GM12872 (cell line): ENCODE results near the gene NCAPG2.

ENCODE experiments used
- TF ChIP-seq, protein P1 (sequence below): IDR thresholded peaks from 3 replicates; pipeline ENCODE4 v1.5.1; 2011; ENCODE audit warnings: low read depth, mild to moderate bottlenecking, low read length, moderate library complexity; ENCODE audit not compliant: insufficient read depth

NCAPG2 gene

GRCh38 chr7:158587162-158588084 is 117.2 kb downstream of the NCAPG2 start, which contains the start of gene PTPRN2:
PTPRN2 (minus strand) TSS chr7:158587823.
- TF ChIP-seq, protein P1, sequence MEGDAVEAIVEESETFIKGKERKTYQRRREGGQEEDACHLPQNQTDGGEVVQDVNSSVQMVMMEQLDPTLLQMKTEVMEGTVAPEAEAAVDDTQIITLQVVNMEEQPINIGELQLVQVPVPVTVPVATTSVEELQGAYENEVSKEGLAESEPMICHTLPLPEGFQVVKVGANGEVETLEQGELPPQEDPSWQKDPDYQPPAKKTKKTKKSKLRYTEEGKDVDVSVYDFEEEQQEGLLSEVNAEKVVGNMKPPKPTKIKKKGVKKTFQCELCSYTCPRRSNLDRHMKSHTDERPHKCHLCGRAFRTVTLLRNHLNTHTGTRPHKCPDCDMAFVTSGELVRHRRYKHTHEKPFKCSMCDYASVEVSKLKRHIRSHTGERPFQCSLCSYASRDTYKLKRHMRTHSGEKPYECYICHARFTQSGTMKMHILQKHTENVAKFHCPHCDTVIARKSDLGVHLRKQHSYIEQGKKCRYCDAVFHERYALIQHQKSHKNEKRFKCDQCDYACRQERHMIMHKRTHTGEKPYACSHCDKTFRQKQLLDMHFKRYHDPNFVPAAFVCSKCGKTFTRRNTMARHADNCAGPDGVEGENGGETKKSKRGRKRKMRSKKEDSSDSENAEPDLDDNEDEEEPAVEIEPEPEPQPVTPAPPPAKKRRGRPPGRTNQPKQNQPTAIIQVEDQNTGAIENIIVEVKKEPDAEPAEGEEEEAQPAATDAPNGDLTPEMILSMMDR: no peak

DNA sequence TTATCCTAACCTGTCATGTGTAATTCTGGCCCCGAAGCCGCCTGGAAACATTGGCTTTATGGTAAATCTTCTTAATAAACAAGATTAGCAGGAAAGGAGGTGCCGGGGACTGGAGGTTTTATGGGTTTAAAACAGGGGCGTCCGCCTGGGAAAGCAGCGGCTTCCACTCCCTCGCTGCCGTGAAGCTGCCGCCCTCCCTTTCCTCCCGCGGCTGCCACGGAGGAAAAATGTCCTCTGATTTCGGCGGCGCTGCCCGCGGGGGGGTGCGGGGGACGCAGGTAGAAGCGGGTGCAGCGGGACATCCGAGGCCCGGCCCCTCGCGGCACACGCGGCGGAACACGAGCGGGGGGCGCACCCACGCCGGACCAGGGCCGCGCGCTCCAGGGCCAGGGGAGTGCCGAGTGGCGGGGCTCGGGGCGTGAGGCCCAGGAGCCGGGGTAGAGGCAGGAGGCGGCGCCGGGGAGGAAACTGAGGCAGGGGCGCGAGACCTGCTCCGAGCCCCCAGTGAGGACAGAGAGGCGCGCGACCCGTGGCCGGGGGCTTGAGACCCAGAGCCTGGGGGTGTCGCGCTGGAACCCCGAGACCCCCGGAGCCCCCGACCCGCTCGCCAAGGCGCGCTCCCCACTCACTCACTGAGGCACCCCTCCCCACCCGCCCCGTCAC is 118.0 kb downstream of the NCAPG2 start:
- TF ChIP-seq, protein P1: no peak

GRCh38 chr7:158585721-158586498 is 118.7 kb downstream of the NCAPG2 start:
- TF ChIP-seq, protein P1: no peak

DNA sequence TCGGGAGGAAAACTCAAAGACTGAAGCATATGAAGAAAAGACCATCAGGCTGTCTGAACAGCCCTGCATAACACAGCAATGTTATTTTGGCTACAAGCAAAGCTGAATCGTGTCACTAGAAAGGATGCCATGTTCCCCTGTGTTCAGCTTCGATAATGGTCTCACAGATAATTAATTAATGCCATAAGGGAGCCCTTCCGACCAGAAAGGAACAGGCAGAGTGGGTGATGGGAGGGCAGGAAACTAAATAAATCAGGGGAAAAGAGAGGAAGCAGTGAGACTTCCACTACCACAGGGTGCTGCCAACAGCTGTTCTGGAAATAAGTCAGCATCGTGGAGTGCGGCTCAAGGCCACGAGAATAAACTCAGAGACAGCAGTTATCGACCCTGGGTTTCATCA is 120.2 kb downstream of the NCAPG2 start:
- TF ChIP-seq, protein P1: no peak

DNA sequence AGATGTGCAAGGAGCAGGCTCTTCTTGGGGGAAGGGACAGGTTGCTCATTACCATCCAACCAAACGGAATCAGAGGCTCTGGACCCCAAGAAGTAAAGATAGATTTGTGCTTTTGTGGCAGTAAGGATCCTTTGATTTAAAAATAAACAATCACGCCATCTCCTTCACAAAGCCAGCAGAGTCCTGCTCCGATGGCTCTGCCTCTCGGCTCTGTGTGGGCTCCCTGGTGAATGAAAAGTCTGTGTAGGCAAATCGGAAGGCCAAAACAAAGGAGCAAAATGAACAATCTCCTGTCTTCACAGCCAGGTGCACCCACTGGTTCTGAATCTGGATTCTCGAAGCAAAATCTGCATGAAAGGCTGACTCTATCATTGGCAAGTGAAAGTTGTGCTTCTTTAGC is 120.8 kb downstream of the NCAPG2 start:
- TF ChIP-seq, protein P1: no peak

DNA sequence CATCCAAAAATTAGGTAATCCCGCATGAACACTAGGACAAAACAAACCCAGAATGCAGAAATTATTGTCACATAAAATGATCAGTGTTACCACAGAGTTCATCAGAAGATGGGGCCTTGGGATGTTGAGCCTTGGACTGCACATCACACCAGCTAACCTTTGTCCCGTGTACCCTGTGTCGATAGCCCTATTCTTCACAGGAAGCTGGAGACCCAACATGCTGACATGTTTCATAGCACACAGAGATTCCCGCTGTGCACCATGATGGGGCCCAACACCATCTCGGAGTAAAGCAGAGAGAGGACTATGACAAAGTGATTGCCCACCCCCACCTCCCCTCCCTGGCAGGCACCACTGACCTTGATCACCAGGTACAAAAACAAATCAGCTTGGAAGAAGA is 121.5 kb downstream of the NCAPG2 start:
- TF ChIP-seq, protein P1: no peak

DNA sequence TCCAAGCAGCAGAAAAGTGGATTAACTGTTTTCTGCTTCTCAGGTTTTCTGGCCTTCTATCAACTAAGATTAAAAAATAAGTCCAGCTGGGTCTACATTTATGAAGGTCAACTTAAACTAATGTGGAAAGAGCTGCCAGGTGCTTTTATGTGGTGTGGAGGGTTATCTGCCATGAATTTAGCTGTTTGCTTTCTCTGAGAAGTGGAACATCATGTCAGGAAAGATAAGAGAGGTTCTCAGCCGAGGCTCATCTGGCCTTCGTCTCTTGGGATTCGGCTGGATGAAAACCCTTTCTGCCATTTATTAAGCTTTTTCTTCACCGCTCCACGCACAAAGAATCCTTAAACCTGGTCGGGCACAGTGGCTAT is 122.5 kb downstream of the NCAPG2 start:
- TF ChIP-seq, protein P1: no peak
